GM19043 (cell line): Measurements from ENCODE around the gene MMP7.
"Not testable (repeated sequence)": the region's sequence is repeated elsewhere in the genome, so short reads cannot be mapped to it uniquely, and the experiment has no call there.

Experiments used
- ATAC-seq: cut with Tn5 transposase; IDR thresholded peaks from one replicate; pipeline ENCODE4 v1.9.1; 2021; ENCODE audit warnings: low read depth; ENCODE audit not compliant: unreplicated experiment

The MMP7 gene

DNA sequence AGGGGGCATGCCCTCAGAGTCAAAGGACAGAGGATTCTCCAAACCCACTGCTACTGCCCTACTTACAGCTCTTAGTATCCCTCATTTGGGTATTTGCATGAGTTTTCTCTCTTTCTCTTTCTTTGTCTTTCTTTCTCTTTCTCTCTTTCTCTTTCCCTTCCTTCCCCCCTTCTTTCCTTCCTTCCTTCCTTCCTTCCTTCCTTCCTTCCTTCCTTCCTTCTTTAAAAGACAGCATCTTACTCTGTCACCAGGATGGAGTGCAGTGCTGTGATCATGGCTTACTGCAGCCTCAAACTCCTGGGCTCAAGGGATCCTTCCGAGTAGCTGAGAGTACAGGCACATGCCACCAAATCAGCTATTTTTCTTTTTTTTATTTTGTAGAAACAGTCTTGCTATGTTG is 14.0 kb upstream of the MMP7 start:
- no peak for ATAC-seq

DNA sequence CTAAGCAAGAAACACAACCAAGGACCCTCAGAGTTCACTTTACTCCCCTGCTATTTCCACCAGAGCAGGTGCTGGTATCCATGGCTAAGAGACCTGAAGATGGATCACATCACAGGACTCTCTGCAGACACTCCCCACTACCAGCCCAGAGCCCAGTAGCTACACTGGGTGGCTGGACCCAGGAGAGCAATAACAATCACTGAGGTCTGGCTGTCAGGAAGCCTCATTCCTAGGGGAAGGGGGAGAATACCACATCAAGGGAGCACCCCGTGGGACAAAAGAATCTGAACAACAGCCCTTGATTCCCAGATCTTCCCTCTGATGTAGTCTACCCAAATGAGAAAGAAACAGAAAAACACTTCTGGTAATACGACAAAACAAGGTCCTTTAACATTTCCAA is 9.0 kb upstream of the MMP7 start:
- ATAC-seq: no peak

DNA sequence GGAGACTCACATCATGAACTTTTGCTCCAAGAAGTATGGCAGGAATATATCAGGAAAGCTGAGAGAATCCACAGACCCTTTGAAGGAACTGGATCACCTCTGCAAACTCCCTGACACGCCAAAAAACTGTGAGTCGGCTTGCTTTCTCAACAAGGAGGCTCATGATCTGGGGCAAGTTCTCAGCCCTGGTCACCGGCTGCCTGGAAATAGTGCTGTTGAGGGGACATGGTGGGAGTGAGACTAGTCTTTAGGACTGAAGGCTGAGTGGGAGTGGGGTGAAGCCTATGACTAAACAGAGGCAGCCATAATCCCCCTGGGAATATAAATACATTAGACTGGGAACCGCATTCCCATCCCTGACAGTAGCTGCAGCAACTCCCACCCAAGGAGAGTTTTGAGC is 8.4 kb upstream of the MMP7 start:
- ATAC-seq: no peak

DNA sequence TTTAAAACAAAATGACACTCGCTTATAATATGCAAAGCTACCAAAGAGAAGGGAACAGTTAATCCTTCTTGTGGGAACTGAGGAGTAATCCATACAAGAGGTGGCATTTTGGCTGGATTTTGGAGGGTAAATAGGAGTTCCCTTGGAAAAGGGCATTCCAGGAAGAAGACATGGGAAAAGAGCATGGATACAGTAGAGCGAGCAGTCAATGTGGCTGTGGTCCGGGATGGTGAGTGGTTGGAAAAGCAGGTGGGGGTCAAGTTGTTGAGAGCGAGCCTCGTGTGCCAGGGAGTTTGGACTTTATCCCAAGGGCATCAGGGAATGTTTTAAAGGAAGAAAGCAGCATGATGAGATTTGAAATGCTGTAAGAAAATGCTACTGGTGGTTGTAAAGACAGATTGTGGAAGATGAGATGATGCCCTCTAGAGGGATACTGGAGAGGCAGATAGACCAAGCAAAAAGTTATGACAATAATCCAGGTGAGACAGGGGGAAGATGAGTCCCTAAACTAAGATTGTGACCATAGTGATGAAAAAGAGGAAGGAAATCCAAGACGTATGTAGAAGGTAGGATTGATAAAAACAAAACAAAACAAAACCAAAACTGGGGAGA is 3.8 kb upstream of the MMP7 start:
- ATAC-seq: no peak

DNA sequence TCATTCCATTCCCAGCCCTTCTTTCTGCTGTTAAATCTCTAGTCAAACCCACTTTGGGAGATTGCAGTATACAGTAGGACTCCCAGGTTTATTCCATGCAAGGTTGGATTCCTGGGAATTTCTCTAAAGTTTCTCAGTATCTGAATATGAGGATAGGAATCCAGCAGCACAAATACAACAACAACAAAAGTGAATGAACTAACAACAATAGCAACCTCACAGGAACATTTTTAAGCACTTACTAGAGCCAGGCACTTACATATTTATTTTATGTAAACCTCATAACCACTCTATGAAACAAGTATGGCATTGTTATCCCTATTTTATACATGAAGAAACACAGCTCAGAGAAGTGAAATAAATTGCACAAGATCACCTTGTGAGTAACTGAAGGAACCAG is 1.9 kb downstream of the MMP7 start:
- ATAC-seq: no peak

DNA sequence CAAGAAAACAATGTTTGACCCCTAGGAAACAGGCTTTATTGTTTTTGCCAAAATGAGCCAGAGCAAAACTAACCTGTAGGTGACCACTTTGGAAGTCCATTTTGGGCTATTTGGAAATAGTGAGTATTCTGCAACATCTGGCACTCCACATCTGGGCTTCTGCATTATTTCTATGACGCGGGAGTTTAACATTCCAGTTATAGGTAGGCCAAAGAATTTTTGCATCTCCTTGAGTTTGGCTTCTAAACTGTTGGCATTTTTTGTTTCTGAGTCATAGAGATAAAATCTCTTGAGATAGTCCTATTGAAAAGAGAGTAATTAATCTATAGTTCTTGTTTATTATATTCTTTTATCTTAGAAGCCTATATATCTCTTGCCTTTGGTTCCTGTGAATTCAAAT is 2.9 kb downstream of the MMP7 start:
- no peak for ATAC-seq

DNA sequence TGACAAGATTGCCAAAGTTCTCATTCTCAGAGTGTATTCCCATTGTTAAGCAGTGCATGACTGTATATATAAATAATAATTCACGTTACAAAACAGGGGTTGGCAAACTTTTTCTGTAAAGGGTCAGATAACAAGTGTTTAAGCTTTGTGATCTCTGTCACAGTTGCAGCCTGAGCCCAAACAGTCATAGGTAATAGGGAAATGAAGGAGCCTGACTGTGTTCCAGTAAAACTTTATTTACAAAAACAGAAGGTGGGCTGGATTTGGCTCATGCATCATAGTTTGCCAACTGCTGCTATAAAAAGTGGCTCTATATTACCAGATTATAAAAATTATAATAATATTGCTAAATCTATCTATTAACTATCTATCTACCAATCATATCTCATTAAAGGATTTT is 3.5 kb downstream of the MMP7 start:
- no peak for ATAC-seq

DNA sequence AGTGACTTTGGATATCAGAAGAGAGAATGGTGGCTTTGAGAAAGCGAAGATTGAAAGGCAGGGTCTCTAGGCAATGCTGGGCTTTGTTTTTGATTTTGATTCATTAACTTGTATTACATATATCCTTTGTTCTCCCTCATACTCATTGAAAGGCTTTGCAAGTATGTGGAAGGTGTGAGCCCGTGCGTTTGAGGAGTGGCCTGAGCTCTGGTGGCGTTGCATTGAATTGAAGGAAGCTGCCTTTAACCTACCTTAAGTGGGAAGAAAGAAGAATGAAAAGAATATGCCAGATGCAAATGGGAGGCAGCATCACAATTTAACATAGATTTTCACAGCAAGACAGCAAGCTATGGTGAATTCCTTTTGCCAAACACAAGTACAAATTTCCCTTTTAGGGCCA is 6.7 kb downstream of the MMP7 start:
- no peak for ATAC-seq

DNA sequence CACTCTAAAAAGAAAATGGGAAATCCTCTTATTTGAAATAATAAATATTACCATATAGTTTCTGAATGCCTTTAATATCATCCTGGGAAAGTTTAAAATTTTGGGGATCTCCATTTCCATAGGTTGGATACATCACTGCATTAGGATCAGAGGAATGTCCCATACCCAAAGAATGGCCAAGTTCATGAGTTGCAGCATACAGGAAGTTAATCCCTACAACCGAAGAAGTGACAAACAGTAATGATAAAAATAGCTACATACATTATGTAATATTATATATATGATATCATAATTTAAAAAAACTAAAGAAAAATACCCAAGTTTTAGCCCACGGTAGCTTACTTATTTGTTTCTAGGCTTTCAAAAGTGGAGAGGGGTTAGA is 7.4 kb downstream of the MMP7 start:
- ATAC-seq: no peak

DNA sequence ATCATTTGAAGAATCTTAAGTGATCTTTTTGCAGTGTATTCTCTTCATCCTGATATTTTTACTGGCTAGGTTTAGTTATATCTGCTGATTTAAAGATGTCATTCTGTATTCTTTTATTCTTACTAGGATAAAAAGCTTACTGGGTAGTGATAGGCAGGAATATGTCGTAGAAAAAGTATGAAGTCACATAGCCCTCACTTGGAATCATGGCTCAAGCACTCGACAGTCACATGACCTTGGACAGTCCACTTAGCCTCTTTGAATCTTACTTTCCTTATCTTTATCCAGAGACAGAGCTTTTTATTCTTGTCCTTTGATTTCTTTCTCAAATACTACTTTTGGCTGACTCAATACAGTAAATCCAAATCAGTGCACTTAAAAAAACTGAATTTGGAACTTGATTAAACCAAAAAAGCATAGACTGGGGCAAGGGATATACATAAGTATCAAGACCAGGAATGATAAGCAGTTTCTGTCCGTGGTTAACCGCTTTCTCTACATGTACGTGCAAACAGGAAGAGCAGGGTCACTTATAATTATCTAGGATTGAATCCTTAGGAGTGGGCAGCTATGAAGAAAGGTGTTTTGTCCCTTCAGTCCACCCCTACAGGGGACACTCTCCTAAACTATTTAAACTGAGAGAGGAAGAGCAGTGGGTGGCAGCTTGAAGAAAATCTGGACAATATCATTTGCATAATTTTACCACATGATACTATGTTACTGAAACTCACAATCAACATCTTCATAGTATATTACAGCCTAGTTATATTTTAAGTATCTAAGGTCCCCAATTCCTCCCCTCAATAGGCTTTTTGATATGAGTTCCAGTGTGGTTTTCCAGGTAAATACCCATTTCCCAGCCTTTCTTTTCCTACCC is 8.0 kb downstream of the MMP7 start:
- peak; percentile 79 for ATAC-seq

DNA sequence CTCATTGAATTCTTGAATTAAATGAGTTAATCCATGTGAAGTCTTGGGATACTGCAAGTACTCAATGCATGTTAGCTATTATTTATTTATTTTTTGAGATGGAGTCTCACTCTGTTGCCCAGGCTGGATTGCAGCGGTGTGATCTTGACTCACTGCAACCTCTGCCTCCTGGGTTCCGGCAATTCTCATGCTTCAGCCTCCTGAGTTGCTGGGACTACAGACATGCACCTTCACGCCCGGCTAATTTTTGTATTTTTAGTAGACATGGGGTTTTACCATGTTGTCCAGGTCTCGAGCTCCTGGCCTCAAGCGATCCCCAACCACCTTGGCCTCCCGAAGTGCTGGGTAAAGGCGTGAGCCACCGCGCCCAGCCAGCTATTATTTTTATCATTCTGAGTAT is 9.4 kb downstream of the MMP7 start:
- ATAC-seq: no peak

DNA sequence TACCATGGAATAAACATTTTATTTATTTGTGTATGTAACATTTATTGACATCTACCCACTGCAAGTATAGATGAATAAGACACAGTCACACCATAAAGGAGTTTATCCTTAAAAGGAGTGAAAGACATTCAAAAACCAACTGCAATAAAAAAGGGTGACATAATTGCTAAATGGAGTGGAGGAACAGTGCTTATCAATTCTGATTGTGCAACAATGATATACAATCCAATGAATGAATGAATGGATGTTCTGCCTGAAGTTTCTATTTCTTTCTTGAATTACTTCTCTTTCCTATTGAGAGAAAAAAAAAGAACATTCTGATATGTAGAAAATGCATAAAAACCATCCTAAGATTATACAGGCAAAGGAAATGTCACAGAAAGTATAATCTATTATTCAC is 10.0 kb downstream of the MMP7 start:
- no peak for ATAC-seq

DNA sequence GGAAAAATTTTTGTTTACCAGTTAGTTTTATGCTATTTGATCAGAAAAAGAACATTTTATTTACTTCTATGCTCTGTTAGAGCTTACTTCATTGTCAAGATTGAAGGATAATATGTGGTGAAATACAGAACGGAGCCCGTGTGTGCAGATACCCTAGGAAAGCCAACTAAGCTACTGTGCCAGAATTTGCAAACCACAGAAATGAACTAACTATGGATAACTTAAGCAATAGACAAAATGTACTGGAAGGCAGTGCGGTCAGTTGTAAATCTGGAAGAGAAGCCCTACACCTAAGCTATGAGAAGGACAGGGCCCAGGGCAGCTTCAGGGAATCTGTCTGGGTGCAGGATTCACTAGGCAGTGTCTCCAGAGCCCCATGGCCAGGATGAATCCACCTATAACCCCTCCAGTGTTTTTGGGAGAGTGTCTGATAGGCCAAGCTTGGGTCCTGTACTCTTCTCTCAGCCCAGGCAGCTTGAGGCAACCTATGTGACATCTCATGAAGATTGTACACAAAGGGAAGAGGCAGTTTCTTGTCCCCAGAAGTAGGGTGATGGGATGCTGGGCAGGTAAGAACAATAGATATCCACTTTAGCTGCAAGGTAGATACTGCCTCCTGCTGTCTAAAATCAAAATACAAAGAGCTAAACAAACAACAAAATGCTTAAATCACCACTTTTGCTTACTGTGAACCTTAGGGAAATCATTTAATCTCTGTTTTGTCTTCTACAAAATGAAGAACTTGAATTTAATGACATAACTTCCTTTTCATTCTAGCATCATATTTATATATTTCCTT is 12.1 kb downstream of the MMP7 start:
- no peak for ATAC-seq

DNA sequence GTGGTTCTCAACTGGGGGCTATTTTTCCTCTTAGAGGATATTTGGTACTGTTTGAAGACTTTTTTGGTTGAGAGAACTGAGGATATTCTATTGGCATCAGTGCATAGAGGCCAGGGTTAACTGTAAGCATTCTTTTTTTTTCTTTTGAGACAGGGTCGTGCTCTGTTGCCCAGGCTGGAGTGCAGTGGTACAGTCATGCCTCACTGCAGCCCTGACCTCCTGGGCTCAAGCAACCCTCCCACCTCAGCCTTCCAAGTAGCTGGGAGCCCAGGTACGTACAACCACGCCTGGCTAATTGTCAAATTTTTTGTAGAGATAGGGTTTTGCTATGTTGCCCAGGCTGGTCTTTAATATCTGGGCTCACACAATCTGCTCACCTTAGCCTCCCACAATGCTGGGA is 12.9 kb downstream of the MMP7 start:
- ATAC-seq: no peak

DNA sequence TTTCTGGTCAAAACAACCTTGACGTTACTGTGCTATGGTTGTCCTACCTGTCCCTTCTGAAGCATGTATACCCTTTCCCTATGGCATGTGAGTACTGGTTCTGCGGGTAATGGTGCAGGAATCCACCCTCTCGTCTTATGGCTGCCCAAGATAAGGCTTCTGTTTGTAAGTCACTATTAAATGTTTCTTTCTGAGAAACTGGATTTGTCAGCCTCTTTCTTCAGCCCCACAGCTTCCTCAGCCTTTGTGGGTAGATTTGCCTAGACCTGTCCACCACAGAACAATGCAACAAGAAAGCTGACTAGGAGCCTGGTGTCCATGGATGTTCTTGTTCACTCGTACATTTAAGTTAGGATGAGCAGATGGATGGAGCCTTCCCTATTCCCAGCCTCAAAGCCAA is 14.4 kb downstream of the MMP7 start:
- ATAC-seq: no peak

DNA sequence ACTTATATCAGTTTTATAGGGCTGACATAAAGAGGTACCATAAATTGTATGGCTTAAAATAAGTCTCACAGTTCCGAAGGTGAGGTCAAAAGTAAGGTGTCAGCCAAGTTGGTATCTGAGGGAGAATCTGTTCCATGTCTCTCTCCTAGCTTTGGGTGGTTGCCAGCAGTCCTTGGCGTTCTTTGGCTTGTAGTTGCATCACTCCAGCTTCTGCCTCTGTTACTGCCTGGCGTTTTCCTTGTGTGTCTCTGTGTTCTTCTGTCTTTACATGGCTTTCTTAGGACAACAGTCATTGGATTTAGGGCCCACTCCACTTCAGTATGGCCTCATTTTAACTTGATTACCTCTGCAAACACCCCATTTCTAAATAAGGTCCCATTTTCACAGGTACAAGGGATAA is 16.7 kb downstream of the MMP7 start:
- no peak for ATAC-seq

DNA sequence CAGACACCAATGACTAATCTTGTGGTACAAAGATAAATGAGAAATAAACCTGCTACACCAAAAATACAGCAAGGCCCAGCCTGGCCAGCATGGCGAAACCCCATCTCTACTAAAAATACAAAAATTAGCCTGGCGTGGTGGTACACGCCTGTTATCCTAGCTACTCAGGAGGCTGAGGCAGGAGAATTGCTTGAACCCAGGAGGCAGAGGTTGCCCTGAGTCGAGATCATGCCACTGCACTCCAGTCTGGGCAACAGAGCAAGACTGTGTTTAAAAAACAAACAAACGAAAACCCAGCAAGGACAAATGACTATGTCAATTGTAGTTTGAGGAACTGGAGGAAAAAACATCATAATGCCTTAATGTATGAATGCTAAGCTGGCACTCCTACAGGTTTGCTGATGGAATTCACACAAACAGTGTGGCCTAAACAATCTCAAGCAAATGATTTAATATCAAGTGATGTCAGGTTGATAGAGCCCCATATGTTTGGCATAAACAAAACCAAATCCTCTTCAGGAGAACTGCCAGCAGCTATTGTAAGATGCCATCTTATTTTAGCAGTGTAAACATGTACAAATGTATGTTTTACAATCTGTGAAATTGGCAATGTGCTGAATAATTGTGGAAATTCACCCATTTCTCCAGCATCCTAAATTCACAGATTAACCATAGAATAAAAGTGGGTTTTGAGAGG is 20.0 kb downstream of the MMP7 start:
- no peak for ATAC-seq

DNA sequence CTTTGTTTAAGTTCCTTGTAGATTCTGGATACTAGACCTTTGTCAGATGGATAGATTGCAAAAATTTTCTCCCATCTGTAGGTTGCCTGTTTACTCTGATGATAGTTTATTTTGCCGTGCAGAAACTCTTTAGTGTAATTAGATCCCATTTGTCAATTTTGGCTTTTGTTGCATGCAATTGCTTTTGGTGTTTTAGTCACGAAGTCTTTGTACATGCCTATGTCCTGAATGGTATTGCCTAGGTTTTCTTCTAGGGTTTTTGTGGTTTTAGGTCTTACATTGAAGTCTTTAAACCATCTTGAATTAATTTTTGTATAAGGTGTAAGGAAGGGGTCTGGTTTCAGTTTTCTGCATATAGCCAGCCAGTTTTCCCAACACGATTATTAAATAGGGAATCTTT is 27.7 kb downstream of the MMP7 start:
- ATAC-seq: not testable (repeated sequence)

DNA sequence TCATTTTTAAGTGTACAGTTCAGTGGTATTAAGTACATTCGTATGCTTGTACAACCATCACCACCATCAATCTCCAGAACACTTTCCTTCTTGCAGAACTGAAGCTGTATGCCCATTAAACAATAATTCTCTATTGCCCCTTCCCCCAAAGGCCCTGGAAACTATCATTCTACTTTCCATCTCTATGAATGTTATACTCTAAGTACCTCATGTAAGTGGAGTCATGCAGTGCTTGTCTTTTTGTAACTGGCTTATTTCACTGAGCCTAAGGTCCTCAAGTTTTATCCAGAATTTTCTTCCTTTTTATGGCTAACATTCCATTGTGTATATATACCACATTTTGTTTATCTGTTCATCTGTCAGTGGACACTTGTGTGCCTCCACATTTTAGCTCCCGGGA is 29.7 kb downstream of the MMP7 start:
- no peak for ATAC-seq

DNA sequence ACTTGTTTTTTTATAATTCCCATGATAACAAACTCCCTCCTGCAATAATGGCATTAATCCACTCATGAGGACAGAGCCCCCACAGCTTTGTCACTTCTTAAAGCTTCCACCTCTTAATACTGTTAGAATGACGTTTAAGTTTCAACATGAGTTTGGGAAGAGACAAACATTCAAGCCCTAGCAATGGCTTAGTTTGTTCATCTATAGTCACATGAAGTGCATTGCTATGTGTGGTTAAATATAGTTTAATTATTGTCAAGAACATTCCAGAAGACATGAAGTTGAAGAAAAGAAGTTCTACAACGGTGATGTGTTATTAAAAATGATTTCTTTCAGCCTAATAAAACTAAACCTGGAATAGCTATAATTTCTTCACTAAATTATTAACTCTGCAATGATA is 30.6 kb downstream of the MMP7 start:
- ATAC-seq: no peak

DNA sequence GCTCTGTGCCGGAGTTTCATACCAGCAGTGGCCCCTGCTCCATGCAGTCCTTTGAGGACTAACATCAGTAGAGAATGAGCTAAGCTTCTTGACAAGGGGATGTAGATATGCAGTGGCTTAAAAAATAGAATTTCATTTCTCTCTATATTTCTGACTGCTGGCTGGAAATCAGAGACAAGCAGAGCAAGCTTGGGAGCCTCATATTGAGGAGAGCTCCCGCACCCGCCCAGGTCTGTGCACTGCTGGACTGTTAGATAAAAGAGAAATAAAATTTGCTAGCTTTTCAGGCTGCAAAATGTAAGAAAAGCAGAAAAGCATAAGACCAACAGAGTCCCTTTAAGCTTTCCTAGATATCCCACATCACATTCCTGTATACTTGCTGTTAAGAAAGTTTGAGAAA is 31.4 kb downstream of the MMP7 start:
- no peak for ATAC-seq
